ENCODE results near the gene ELMO3. TPM values are rescaled to one million over a fixed set of nuclear protein-coding genes. Genes with fewer than 3 reads are reported as not detected.

ELMO3 gene
- total RNA-seq, 4 donors from 2014 or later = 0.51 to 1.5 (median 0.93) TPM

GRCh38 chr16:67248401-67249177 is 49.7 kb downstream of the ELMO3 start, which contains the start of gene SLC9A5:
TSS of gene SLC9A5 (plus strand) at chr16:67248979. CDS start at chr16:67249015, 36 bp downstream.
- no peak for TF ChIP-seq CTCF (IDR thresholded peaks at IDR 0.05; ENCODE audit: low read depth)

- TF ChIP-seq CTCF (IDR thresholded peaks at IDR 0.05; ENCODE audit: low read depth) = no peak
Measured at GRCh38 chr16:67249178-67250044, 50.5 kb downstream of the ELMO3 start.

DNA sequence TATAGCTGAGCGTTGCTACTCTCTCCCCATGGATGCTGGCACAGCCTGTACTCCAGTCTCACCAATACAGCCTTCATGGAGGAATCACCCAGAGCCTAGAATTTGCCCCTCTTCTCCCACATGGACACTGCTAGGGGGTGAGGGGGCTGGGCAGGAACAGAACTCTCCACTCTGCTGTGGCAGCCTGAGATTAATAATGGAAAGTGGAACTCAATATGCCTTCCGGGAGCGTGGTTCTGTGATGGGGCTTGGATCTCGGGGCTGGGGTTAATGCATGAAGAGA is 51.1 kb downstream of the ELMO3 start:
- no peak for TF ChIP-seq CTCF (IDR thresholded peaks at IDR 0.05; ENCODE audit: low read depth)

GRCh38 chr16:67252609-67253497 is 53.9 kb downstream of the ELMO3 start:
- TF ChIP-seq CTCF (IDR thresholded peaks at IDR 0.05; ENCODE audit: low read depth) = no peak

Small RNA genes within 50 kb of the gene (small RNA-seq; reads per million reads assigned to genes)
- 44.8 reads per million, percentile 96 among the genes with 10 or more reads in this experiment for gene MIR328

Other genes with a start within 250 kb of the ELMO3 start
- gene CES3, start 237.9 kb upstream of the ELMO3 start, total RNA-seq = 1 to 10 TPM in 3 of 4 donors, under 1 TPM in 1; 0.16 to 3.1 (median 1.9) TPM
- 10 to 100 TPM in 1 of 4 donors, 1 to 10 TPM in 3; 5.4 to 25.2 (median 6.6) TPM for gene CES4A, start 210.5 kb upstream of the ELMO3 start, total RNA-seq
- gene CBFB, start 170.0 kb upstream of the ELMO3 start, total RNA-seq = 10 to 100 TPM; 35.2 to 46.2 (median 42.4) TPM
- gene PHAF1, start 89.2 kb upstream of the ELMO3 start, total RNA-seq = 10 to 100 TPM; 15.1 to 30.1 (median 19.1) TPM
- 1 to 10 TPM; 2.8 to 5.9 (median 4.6) TPM for gene B3GNT9, start 48.1 kb upstream of the ELMO3 start, total RNA-seq
- 10 to 100 TPM in 3 of 4 donors, 1 to 10 TPM in 1; 6.7 to 42.3 (median 33.6) TPM for gene TRADD, start 39.2 kb upstream of the ELMO3 start, total RNA-seq
- gene FBXL8, start 39.2 kb upstream of the ELMO3 start, total RNA-seq = 10 to 100 TPM in 3 of 4 donors, 1 to 10 TPM in 1; 4.2 to 13.2 (median 11.7) TPM
- 10 to 100 TPM; 17.3 to 44.3 (median 35.1) TPM for gene HSF4, start 34.4 kb upstream of the ELMO3 start, total RNA-seq
- gene NOL3, start 28.6 kb upstream of the ELMO3 start, total RNA-seq = 100 to 1,000 TPM in 1 of 4 donors, 10 to 100 TPM in 3; 22.9 to 106 (median 57.4) TPM
- 10 to 100 TPM; 10.1 to 36.9 (median 12.5) TPM for gene MATCAP1, start 15.2 kb upstream of the ELMO3 start, total RNA-seq
- gene EXOC3L1, start 9.0 kb upstream of the ELMO3 start, total RNA-seq = 10 to 100 TPM in 1 of 4 donors, 1 to 10 TPM in 2, under 1 TPM in 1; 0.17 to 13.8 (median 1.7) TPM
- 10 to 100 TPM; 48.1 to 70.8 (median 58.9) TPM for gene E2F4, start 7.0 kb upstream of the ELMO3 start, total RNA-seq
- 10 to 100 TPM; 21.9 to 36.1 (median 33.3) TPM for gene TMEM208, start 28.0 kb downstream of the ELMO3 start, total RNA-seq
- gene FHOD1, start 48.4 kb downstream of the ELMO3 start, total RNA-seq = 10 to 100 TPM; 10.3 to 83.3 (median 20.9) TPM
- gene SLC9A5, start 49.8 kb downstream of the ELMO3 start, total RNA-seq = 1 to 10 TPM in 3 of 4 donors, not detected in 1; 1.0 to 2.3 (median 1.3) TPM
- gene PLEKHG4, start 80.4 kb downstream of the ELMO3 start, total RNA-seq = 10 to 100 TPM in 2 of 4 donors, 1 to 10 TPM in 2; 2.4 to 13.2 (median 10.2) TPM
- under 1 TPM in 1 of 4 donors, not detected in 3; under 0.01 TPM for gene KCTD19, start 127.6 kb downstream of the ELMO3 start, total RNA-seq
- gene LRRC36, start 127.7 kb downstream of the ELMO3 start, total RNA-seq = under 1 TPM in 1 of 4 donors, not detected in 3; 0.17 TPM
- gene TPPP3, start 194.4 kb downstream of the ELMO3 start, total RNA-seq = 1 to 10 TPM; 2.0 to 5.9 (median 2.6) TPM
- gene ZDHHC1, start 217.3 kb downstream of the ELMO3 start, total RNA-seq = 10 to 100 TPM in 3 of 4 donors, 1 to 10 TPM in 1; 8.6 to 13.0 (median 11.4) TPM
- 1 to 10 TPM in 1 of 4 donors, under 1 TPM in 2, not detected in 1; 0.22 to 1.3 (median 0.51) TPM for gene HSD11B2, start 232.0 kb downstream of the ELMO3 start, total RNA-seq

Data from subcutaneous adipose tissue (tissue), 4 donors.